GM23338 (cell line): ENCODE data around the gene USP16. TPM values are rescaled to one million over a fixed set of nuclear protein-coding genes. Genes with fewer than 3 reads are reported as not detected.
"Not testable (repeated sequence)": the region's sequence is repeated elsewhere in the genome, so short reads cannot be mapped to it uniquely, and the experiment has no call there.

Source experiments
- ATAC-seq: fragments of 200-7000 bp; cut with Tn5 transposase; 3 replicates; pipeline ENCODE4 v1.9.1; 2020
- DNase-seq: peaks from one replicate; pipeline ENCODE4 v3.0.0-alpha.2; 2015; ENCODE audit warnings: low spot score
- H2AFZ ChIP-seq: fragments of 200-600 bp; sonication (generic); 2 replicates; pipeline ENCODE4 v1.8.0; 2016; ENCODE audit warnings: antibody characterized with exemption, mild to moderate bottlenecking, moderate library complexity
- H3F3A ChIP-seq: fragments of 200-600 bp; sonication (generic); replicated peaks from 2 replicates; pipeline ENCODE4 v1.8.0; 2017; ENCODE audit warnings: antibody characterized with exemption, mixed run types, low read depth
- H3K27ac ChIP-seq: fragments of 200-600 bp; sonication (generic); 2 replicates; pipeline ENCODE4 v1.6.1; 2016; ENCODE audit warnings: low read depth
- H3K27me3 ChIP-seq: fragments of 200-600 bp; sonication (generic); 2 replicates; pipeline ENCODE4 v1.8.0; 2016; ENCODE audit warnings: mild to moderate bottlenecking, mixed run types, moderate library complexity; ENCODE audit not compliant: insufficient read depth
- H3K36me3 ChIP-seq: fragments of 200-600 bp; sonication (generic); 2 replicates; pipeline ENCODE4 v1.8.0; 2016; ENCODE audit warnings: mild to moderate bottlenecking; ENCODE audit not compliant: insufficient read depth
- H3K4me1 ChIP-seq: fragments of 200-600 bp; sonication (generic); 2 replicates; pipeline ENCODE4 v1.8.0; 2016; ENCODE audit warnings: mild to moderate bottlenecking, moderate library complexity; ENCODE audit not compliant: insufficient read depth
- H3K4me2 ChIP-seq: fragments of 200-600 bp; sonication (generic); 2 replicates; pipeline ENCODE4 v1.7.1; 2017; ENCODE audit warnings: mixed run types
- H3K4me3 ChIP-seq: fragments of 200-600 bp; sonication (generic); 2 replicates; pipeline ENCODE4 v1.6.1; 2016; ENCODE audit warnings: mixed run types
- H3K79me2 ChIP-seq: fragments of 200-600 bp; sonication (generic); replicated peaks from 2 replicates; pipeline ENCODE4 v1.8.0; 2017; ENCODE audit warnings: mild to moderate bottlenecking; ENCODE audit not compliant: insufficient read depth
- H3K9me2 ChIP-seq: fragments of 200-600 bp; sonication (generic); 2 replicates; pipeline ENCODE4 v1.8.0; 2017; ENCODE audit not compliant: insufficient read depth
- H4K20me1 ChIP-seq: fragments of 200-600 bp; sonication (generic); replicated peaks from 2 replicates; pipeline ENCODE4 v1.8.0; 2017; ENCODE audit warnings: mild to moderate bottlenecking; ENCODE audit not compliant: insufficient read depth
- H3K27ac Mint-ChIP-seq: 2 replicates; pipeline ENCODE4 v1.8.0; 2020; ENCODE audit warnings: inconsistent platforms, mild to moderate bottlenecking, moderate library complexity, mixed read lengths
- H3K27me3 Mint-ChIP-seq: 3 replicates; pipeline ENCODE4 v1.8.0; 2022; ENCODE audit warnings: low read depth, mild to moderate bottlenecking, moderate library complexity, mixed read lengths, inconsistent platforms; ENCODE audit not compliant: insufficient read depth, poor library complexity
- H3K36me3 Mint-ChIP-seq: 3 replicates; pipeline ENCODE4 v1.8.0; 2021; ENCODE audit warnings: low read depth, mild to moderate bottlenecking, inconsistent platforms, moderate library complexity, mixed read lengths
- H3K4me1 Mint-ChIP-seq: 3 replicates; pipeline ENCODE4 v1.8.0; 2020; ENCODE audit warnings: mild to moderate bottlenecking, inconsistent platforms, mixed read lengths
- H3K4me3 Mint-ChIP-seq: 3 replicates; pipeline ENCODE4 v1.8.0; 2021; ENCODE audit warnings: moderate library complexity, mild to moderate bottlenecking, inconsistent platforms, mixed read lengths
- H3K9me3 Mint-ChIP-seq: 3 replicates; pipeline ENCODE4 v1.8.0; 2020; ENCODE audit warnings: moderate library complexity, mild to moderate bottlenecking, inconsistent platforms, mixed read lengths
- ETS1 ChIP-seq: IDR thresholded peaks from 2 replicates; pipeline ENCODE4 v1.6.1; 2016; ENCODE audit warnings: antibody characterized with exemption
- EZH2phosphoT487 ChIP-seq: fragments of 200-600 bp; sonication (generic); IDR thresholded peaks from one replicate; pipeline ENCODE4 v1.8.1; 2018; ENCODE audit warnings: antibody characterized with exemption; ENCODE audit not compliant: unreplicated experiment
- POLR2AphosphoS5 ChIP-seq: IDR thresholded peaks from 2 replicates; pipeline ENCODE4 v1.6.1; 2016; ENCODE audit warnings: antibody characterized with exemption, low read depth
- REST ChIP-seq: IDR thresholded peaks from one replicate; pipeline ENCODE4 v1.6.1; 2018; ENCODE audit warnings: antibody characterized with exemption; ENCODE audit not compliant: unreplicated experiment
- ZNF114 ChIP-seq: fragments of 250-450 bp; sonication (Bioruptor Pico); IDR thresholded peaks from 2 replicates; pipeline ENCODE4 v1.5.0; 2020; ENCODE audit warnings: mild to moderate bottlenecking, moderate library complexity
- polyA plus RNA-seq: library from polyadenylated mRNA; unstranded; fragments of >200 nt; fragmentation: Nextera tagmentation; extraction: Ambion mirVana; gene quantifications from 2 replicates; pipeline ENCODE4 v1.2.1, GENCODE V29; 2016
- total RNA-seq: library from RNA; depleted of rRNA; stranded (reverse); fragments of >200 nt; shearing (Covaris generic); gene quantifications from 2 replicates; pipeline ENCODE4 v1.2.3, GENCODE V29; 2014

Gene USP16
- total and polyA plus RNA-seq, 2 experiments from 2014 or later: 19.7 to 70.4 TPM

DNA sequence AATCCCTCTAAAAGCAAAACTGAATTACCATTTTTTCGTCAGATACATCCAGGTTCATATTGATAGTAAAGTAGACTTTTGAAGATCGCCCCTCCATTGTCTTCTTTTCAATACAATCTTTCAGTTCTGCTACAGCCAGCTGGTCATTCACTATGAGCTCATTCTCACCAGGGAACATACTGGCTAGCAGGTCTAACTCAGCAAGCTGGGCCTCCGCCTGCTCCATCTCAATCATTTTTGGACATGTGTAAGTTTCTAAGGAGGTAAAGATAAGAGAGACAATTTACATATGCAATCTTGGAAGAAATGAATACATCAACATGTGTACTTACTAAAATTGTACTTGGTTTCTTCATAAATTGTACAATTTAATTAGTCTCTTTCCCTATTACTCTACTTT, 16.1 kb upstream of the USP16 start:
- no peak overlapping the region for H2AFZ ChIP-seq
- H3K4me1 Mint-ChIP-seq: no peaks in the 10 kb centered on the region; the same call in 2 of the 3 replicates
- no peaks in the 10 kb centered on the region for H3K9me2 ChIP-seq
- H3K36me3 ChIP-seq: no peaks in the 10 kb centered on the region; the same call in 1 of the 2 replicates
- H4K20me1 ChIP-seq: no peaks in the 10 kb centered on the region
- H3F3A ChIP-seq: no peaks in the 10 kb centered on the region
- no peaks in the 10 kb centered on the region for H3K27me3 Mint-ChIP-seq
- no peak overlapping the region for H3K27ac Mint-ChIP-seq
- no peaks in the 10 kb centered on the region for H3K79me2 ChIP-seq
- ATAC-seq (no peak), DNase-seq (no peak)
- no peak overlapping the region for H3K4me3 Mint-ChIP-seq
- no peak overlapping the region for H3K4me2 ChIP-seq
- H3K27ac ChIP-seq: no peak overlapping the region
- H3K27me3 ChIP-seq: no peaks in the 10 kb centered on the region
- H3K4me3 ChIP-seq: no peak overlapping the region
- no peak for TF ChIP-seq ETS1
- TF ChIP-seq POLR2AphosphoS5: no peak
- no peak for TF ChIP-seq ZNF114 (CRISPR knock-in tag)
- no peak for TF ChIP-seq EZH2phosphoT487
- no peak for TF ChIP-seq REST
- peaks cover 12% of the 10 kb centered on the region for H3K36me3 Mint-ChIP-seq
- H3K9me3 Mint-ChIP-seq: peaks cover 18% of the 10 kb centered on the region
- H3K4me1 ChIP-seq: no peaks in the 10 kb centered on the region

GRCh38 chr21:29011236-29011635, 13.2 kb upstream of the USP16 start:
- H3K4me3 Mint-ChIP-seq, ATAC-seq: not testable (repeated sequence)
- H3K9me3 Mint-ChIP-seq: peaks cover 18% of the 10 kb centered on the region

More at GRCh38 chr21:29011236-29011635, 13.2 kb upstream of the USP16 start:
- not testable (repeated sequence) for H3K4me1 Mint-ChIP-seq, H3K79me2 ChIP-seq, H3K27me3 ChIP-seq, H2AFZ ChIP-seq, H3K4me1 ChIP-seq, H3K4me3 ChIP-seq, H4K20me1 ChIP-seq, H3F3A ChIP-seq, H3K27ac Mint-ChIP-seq, H3K27ac ChIP-seq, H3K4me2 ChIP-seq, DNase-seq, H3K27me3 Mint-ChIP-seq, H3K9me2 ChIP-seq, H3K36me3 ChIP-seq
- peaks cover 17% of the 10 kb centered on the region for H3K36me3 Mint-ChIP-seq
